IPS DF 6.9 (cell line): ENCODE results near the gene PRICKLE4.

Source experiments
- DNase-seq: peaks from one replicate; pipeline ENCODE4 v3.0.0-alpha.2; 2013; ENCODE audit warnings: low read depth, low spot score
- H3K27ac ChIP-seq: one replicate; pipeline ENCODE4 v1.5.1; 2013; ENCODE audit warnings: low read length, control low read depth
- H3K27me3 ChIP-seq: 2 replicates; pipeline ENCODE4 v1.6.1; 2013; ENCODE audit warnings: mild to moderate bottlenecking, low read length; ENCODE audit not compliant: control insufficient read depth, insufficient read depth
- H3K36me3 ChIP-seq: 2 replicates; pipeline ENCODE4 v1.6.1; 2013; ENCODE audit warnings: low read length; ENCODE audit not compliant: control insufficient read depth, insufficient read depth
- H3K4me1 ChIP-seq: 2 replicates; pipeline ENCODE4 v1.6.1; 2013; ENCODE audit warnings: low read length; ENCODE audit not compliant: control insufficient read depth, insufficient read depth
- H3K4me3 ChIP-seq: 2 replicates; pipeline ENCODE4 v1.5.1; 2013; ENCODE audit warnings: mild to moderate bottlenecking, low read length
- H3K9me3 ChIP-seq: 2 replicates; pipeline ENCODE4 v1.6.1; 2013; ENCODE audit warnings: low read length, inconsistent platforms; ENCODE audit not compliant: control insufficient read depth, insufficient read depth
- WGBS: extraction: QIAGEN DNeasy Blood & Tissue Kit; methylation state at CpG from one replicate; pipeline ENCODE4 v1.1.7; 2013; ENCODE audit warnings: mixed read lengths, missing lambda C conversion rate; ENCODE audit not compliant: insufficient read length, insufficient coverage; 5-methylcytosine and 5-hydroxymethylcytosine counted together

The PRICKLE4 gene

GRCh38 chr6:41785689-41786450 lies 5.3 kb downstream of the PRICKLE4 start:
- H3K4me3 ChIP-seq: peak overlapping the region; percentile 89; the same call in 1 of the 2 replicates
- no peak for DNase-seq
- H3K4me1 ChIP-seq: peaks cover 4% of the 10 kb centered on the region
- no peaks in the 10 kb centered on the region for H3K9me3 ChIP-seq
- peaks cover 5% of the 10 kb centered on the region; the same call in 1 of the 2 replicates for H3K27me3 ChIP-seq
- peaks cover 4% of the 10 kb centered on the region; the same call in 1 of the 2 replicates for H3K36me3 ChIP-seq
- H3K27ac ChIP-seq: no peak overlapping the region
- WGBS: no CpG with 5 or more reads among the region's 29 CpGs

- Histone ChIP-seq H3K27ac (no peak overlapping the region), H3K27me3 (peaks cover 5% of the 10 kb centered on the region; the same call in 1 of the 2 replicates)
- WGBS: no CpG with 5 or more reads among the region's 58 CpGs
Observed at GRCh38 chr6:41786451-41787218, 6.1 kb downstream of the PRICKLE4 start.

GRCh38 chr6:41787219-41787917 lies 6.8 kb downstream of the PRICKLE4 start, which contains the start of gene TOMM6:
Gene TOMM6 (plus strand): TSS chr6:41787694. CDS start chr6:41787698, 4 bp downstream.
- no peaks in the 10 kb centered on the region for H3K9me3 ChIP-seq
- peaks cover 4% of the 10 kb centered on the region; the same call in 1 of the 2 replicates for H3K36me3 ChIP-seq
- H3K4me3 ChIP-seq: peak within 1 kb of the TSS; percentile 89
- peaks cover 5% of the 10 kb centered on the region; the same call in 1 of the 2 replicates for H3K27me3 ChIP-seq
- DNase-seq: peak; percentile 83
- H3K4me1 ChIP-seq: 0 out of 2 replicates have a peak, but pooled peaks cover 3% of the 10 kb centered on the region
- WGBS: no CpG with 5 or more reads among the region's 55 CpGs
- no peak within 1 kb of the TSS for H3K27ac ChIP-seq

More at GRCh38 chr6:41786451-41787218, 6.1 kb downstream of the PRICKLE4 start:
- peak overlapping the region; percentile 89 for H3K4me3 ChIP-seq
- no peak for DNase-seq
- H3K36me3 ChIP-seq: peaks cover 4% of the 10 kb centered on the region; the same call in 1 of the 2 replicates
- 0 out of 2 replicates have a peak, but pooled peaks cover 3% of the 10 kb centered on the region for H3K4me1 ChIP-seq
- H3K9me3 ChIP-seq: no peaks in the 10 kb centered on the region

GRCh38 chr6:41789390-41789724 lies 8.8 kb downstream of the PRICKLE4 start:
- WGBS: no CpG with 5 or more reads among the region's 3 CpGs
- H3K27ac ChIP-seq: no peak overlapping the region
- peaks cover 4% of the 10 kb centered on the region; the same call in 1 of the 2 replicates for H3K36me3 ChIP-seq
- no peak for DNase-seq
- H3K9me3 ChIP-seq: no peaks in the 10 kb centered on the region
- H3K4me1 ChIP-seq: 0 out of 2 replicates have a peak, but pooled peaks cover 3% of the 10 kb centered on the region
- peaks cover 5% of the 10 kb centered on the region; the same call in 1 of the 2 replicates for H3K27me3 ChIP-seq
- no peak overlapping the region for H3K4me3 ChIP-seq

- Histone ChIP-seq H3K27me3 (peaks cover 5% of the 10 kb centered on the region; the same call in 1 of the 2 replicates), H3K4me3 (no peak overlapping the region), H3K4me1 (0 out of 2 replicates have a peak, but pooled peaks cover 3% of the 10 kb centered on the region), H3K9me3 (no peaks in the 10 kb centered on the region), H3K27ac (no peak overlapping the region), H3K36me3 (peaks cover 4% of the 10 kb centered on the region; the same call in 1 of the 2 replicates)
- no peak for DNase-seq
- no CpG with 5 or more reads among the region's 1 CpG for WGBS
Observed at GRCh38 chr6:41790045-41790444, 9.5 kb downstream of the PRICKLE4 start.

- H3K27me3 ChIP-seq: no peaks in the 10 kb centered on the region
- H3K4me1 ChIP-seq: no peaks in the 10 kb centered on the region
- H3K36me3 ChIP-seq: peaks cover 4% of the 10 kb centered on the region; the same call in 1 of the 2 replicates
- H3K27ac ChIP-seq: no peak overlapping the region
- no peak overlapping the region for H3K4me3 ChIP-seq
- no CpG with 5 or more reads among the region's 1 CpG for WGBS
- no peaks in the 10 kb centered on the region for H3K9me3 ChIP-seq
- DNase-seq: no peak
Observed at GRCh38 chr6:41791305-41791704, 10.7 kb downstream of the PRICKLE4 start.

- Histone ChIP-seq H3K27me3 (no peaks in the 10 kb centered on the region), H3K9me3 (no peaks in the 10 kb centered on the region), H3K27ac (no peak overlapping the region), H3K4me3 (no peak overlapping the region), H3K36me3 (peaks cover 4% of the 10 kb centered on the region; the same call in 1 of the 2 replicates), H3K4me1 (no peaks in the 10 kb centered on the region)
- DNase-seq: no peak
- no CpG with 5 or more reads among the region's 4 CpGs for WGBS
Observed at GRCh38 chr6:41791984-41792383, 11.4 kb downstream of the PRICKLE4 start.

- no CpG with 5 or more reads among the region's 2 CpGs for whole genome bisulfite sequencing
- Histone ChIP-seq H3K4me3 (no peak overlapping the region), H3K27ac (no peak overlapping the region), H3K27me3 (no peaks in the 10 kb centered on the region), H3K36me3 (no peaks in the 10 kb centered on the region; the same call in 1 of the 2 replicates), H3K9me3 (no peaks in the 10 kb centered on the region), H3K4me1 (no peaks in the 10 kb centered on the region)
- DNase-seq: no peak
Observed at GRCh38 chr6:41796474-41796873, 15.9 kb downstream of the PRICKLE4 start.

- WGBS: no CpG with 5 or more reads among the region's 7 CpGs
- Histone ChIP-seq H3K4me3 (no peak overlapping the region), H3K27ac (no peak overlapping the region), H3K36me3 (peaks cover 2% of the 10 kb centered on the region; the same call in 1 of the 2 replicates), H3K9me3 (no peaks in the 10 kb centered on the region), H3K27me3 (no peaks in the 10 kb centered on the region), H3K4me1 (no peaks in the 10 kb centered on the region)
- no peak for DNase-seq
Observed at GRCh38 chr6:41798901-41799558, 18.4 kb downstream of the PRICKLE4 start.
